GM19463 (cell line): ENCODE measurements around the gene FRMD1.

ENCODE experiments used
- ATAC-seq: cut with Tn5 transposase; IDR thresholded peaks from one replicate; pipeline ENCODE4 v1.9.1; 2021; ENCODE audit warnings: mild to moderate bottlenecking, moderate library complexity; ENCODE audit not compliant: unreplicated experiment

Gene FRMD1

GRCh38 chr6:168096271-168096764 lies 17.3 kb upstream of the FRMD1 start:
- ATAC-seq, result no peak

- ATAC-seq, result no peak
Observed at GRCh38 chr6:168095716-168096250, 16.8 kb upstream of the FRMD1 start.

- ATAC-seq, result no peak
Observed at GRCh38 chr6:168095171-168095691, 16.2 kb upstream of the FRMD1 start.

- no peak for ATAC-seq
Observed at GRCh38 chr6:168093634-168094033, 14.6 kb upstream of the FRMD1 start.

- ATAC-seq, result no peak
Observed at GRCh38 chr6:168093071-168093505, 14.1 kb upstream of the FRMD1 start.

- ATAC-seq, result no peak
Observed at GRCh38 chr6:168092541-168092940, 13.5 kb upstream of the FRMD1 start.

GRCh38 chr6:168091381-168092264 lies 12.6 kb upstream of the FRMD1 start:
- ATAC-seq, result no peak

GRCh38 chr6:168090706-168091105 lies 11.7 kb upstream of the FRMD1 start:
- no peak for ATAC-seq

GRCh38 chr6:168090064-168090690 lies 11.2 kb upstream of the FRMD1 start:
- no peak for ATAC-seq

GRCh38 chr6:168089186-168090063 lies 10.4 kb upstream of the FRMD1 start:
- ATAC-seq, result no peak

GRCh38 chr6:168088161-168089053 lies 9.4 kb upstream of the FRMD1 start:
- no peak for ATAC-seq

- no peak for ATAC-seq
Observed at GRCh38 chr6:168087436-168088160, 8.6 kb upstream of the FRMD1 start.

- no peak for ATAC-seq
Observed at GRCh38 chr6:168086616-168087015, 7.6 kb upstream of the FRMD1 start.

GRCh38 chr6:168086066-168086465 lies 7.1 kb upstream of the FRMD1 start:
- no peak for ATAC-seq

GRCh38 chr6:168084465-168085160 lies 5.6 kb upstream of the FRMD1 start:
- ATAC-seq, result no peak

- no peak for ATAC-seq
Observed at GRCh38 chr6:168083514-168083885, 4.5 kb upstream of the FRMD1 start.

- no peak for ATAC-seq
Observed at GRCh38 chr6:168082860-168083513, 4.0 kb upstream of the FRMD1 start.
